CD4-positive, alpha-beta T cell treated with Interleukin-17A for 1 hour (primary cell): ENCODE measurements around the gene COL6A2.
"Not testable (repeated sequence)": the region's sequence is repeated elsewhere in the genome, so short reads cannot be mapped to it uniquely, and the experiment has no call there.

Experiments used
- DNase-seq: peaks from one replicate; pipeline ENCODE4 v3.0.0-alpha.2; 2020

Gene COL6A2

DNA sequence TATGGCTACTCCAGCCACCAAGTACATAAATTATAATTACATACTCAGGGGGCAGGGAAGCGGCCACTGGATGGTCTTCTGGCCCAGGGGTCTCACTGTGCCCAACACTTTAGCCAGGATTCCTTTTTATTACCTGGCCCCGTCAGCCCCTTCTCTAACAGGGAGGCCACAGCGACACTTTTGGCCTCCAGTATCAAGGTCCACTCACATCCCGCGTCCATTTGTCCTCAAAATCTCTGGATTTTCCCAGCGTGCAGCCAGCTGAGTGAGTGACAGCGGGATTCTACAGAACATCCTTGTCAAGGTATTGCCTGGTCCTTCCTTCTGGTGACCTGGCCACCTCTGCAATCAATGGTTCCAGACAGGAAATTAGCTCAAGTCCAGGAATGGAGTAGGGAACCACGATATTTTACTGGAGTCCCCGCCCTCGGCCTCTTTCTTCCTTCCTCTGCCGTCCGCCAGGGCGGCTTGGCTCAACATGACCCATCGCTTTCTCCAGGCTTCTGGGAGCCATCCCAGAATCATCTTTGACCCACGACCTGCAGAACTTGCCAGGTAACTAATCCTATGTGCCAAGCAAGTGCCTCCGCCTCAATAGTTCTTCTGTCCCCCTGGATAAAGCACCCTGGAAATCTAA is 2.7 kb upstream of the COL6A2 start:
- no peak for DNase-seq

DNA sequence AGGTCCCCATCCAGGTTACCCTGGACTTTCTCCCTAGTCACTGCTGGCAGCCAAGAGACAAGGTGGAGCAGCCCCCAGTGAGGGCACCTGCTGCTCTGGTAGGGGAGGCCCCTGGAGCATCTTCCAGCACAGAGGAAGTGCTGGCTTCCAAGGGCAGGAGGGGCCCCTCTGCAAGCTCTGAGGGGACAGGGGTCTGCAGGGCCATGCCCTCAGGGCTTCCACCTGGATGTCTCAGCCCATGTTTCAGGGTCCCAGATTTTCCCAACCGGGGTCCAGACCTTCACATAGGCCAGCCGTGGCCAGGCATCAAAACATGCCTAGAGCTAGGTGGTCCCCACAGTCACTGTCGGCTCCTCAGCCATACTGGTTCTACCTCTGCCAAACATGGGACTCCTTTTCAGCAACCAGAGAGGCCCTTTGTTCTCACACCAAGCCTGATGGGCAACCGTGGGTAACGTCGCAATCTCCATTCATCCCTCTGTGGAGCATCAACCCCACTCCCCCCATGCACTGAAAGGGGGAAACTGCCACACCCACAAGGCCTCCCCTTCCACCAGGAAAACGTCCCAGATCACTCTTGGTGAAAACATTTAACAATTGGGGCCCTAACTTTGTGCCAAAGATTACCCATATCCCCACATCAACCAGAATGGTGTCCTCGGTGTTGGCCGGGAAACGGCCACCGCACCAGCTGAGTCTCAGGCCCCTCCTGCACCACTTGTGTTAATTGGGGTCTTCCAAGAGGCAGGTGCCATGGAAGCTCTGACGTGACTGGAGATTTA is 1.9 kb upstream of the COL6A2 start:
- DNase-seq: no peak

DNA sequence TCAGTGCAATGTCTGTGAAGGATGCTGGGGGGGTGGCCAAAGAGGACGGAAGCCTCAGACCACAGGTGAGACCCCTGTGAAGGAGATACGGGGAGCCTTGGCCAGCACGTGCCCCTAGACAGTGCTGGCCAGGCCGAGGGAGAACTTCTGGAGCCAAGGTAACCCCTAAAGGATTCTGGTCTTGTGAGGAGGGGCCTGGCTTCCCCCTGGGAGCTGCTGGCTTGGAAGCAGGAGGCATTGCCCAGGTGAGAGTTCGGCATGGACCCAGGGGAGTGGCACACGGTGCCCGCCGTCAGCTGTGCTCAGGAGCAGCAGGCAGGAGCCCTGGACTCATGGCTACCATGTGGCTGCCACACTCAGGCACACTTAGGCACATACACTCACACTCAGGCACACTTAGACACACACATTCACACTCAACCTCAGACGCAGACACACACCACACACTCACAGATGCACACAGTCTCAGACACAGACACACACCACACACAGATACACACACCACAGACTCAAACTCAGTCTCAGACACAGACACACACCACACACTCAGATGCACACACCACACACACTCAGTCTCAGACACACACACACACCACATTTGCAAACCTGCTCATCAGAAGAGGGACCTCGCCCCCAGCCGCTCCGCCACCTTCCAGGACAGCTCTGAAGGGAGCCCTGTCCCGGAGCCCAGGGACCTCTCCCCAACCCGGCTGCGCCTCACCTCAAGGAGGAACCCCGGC is 1.1 kb upstream of the COL6A2 start:
- no peak for DNase-seq

DNA sequence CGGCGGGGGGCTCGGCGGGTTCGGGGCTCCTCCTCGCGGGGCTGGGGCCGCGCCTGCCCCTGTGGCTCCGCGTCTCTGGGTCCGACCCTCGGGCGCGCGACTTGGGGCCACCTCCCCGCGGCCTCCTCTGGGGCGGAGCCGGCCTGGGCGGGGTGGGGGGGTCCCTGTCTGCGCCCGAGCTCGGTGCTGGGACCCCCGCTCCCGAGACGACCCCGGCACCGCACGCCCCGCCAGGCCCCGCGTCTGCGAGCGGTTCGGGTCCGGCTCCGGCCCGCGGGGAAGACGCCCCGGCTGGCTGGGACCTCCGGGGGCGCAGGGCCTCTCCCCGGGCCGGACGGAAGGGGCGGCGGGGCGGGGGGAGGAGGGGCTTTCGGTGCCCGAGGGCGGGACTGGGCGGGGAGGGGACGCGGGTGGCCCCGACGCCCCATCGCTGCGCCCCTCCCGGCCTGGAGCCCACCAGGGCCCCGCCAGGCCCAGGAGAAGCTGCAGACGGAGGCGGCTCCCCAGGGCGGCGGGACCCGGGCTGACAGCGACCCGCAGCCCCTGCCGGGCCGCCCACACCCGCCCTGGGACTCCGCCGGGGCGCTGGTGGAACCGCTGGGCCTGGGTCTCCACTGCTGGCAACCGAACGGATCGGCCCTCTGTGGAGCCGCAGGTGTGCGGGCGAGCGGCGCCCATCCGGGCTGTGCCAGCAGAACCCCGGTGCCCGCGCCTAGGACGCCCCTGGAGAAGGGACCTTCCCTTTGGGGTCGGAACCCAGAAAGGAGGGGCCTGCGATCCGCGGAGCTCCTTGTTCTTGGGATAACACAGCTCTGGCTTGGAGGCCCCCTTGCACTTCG is 610 bp downstream of the COL6A2 start:
- peak; percentile 19 for DNase-seq

- no peak for DNase-seq
Measured at GRCh38 chr21:46099476-46099875, 1.6 kb downstream of the COL6A2 start.

DNA sequence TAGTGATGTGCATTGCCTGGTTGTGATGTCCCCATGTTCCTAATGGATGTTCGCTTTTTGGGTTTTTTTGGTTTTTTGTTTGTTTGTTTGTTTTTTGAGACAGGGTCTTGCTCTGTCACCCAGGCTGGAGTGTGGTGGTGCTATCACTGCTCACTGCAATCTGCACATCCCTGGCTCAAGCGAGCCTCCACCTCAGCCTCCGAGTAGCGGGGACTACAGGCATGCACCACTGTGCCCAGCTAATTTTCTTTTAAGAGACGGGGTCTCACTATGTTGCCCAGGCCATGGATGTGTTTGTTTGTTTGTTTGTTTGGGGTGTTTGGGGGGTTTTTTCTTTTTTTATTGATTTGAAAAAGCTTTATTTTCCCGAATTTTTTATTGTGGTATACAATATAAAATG is 2.1 kb downstream of the COL6A2 start:
- DNase-seq: no peak

DNA sequence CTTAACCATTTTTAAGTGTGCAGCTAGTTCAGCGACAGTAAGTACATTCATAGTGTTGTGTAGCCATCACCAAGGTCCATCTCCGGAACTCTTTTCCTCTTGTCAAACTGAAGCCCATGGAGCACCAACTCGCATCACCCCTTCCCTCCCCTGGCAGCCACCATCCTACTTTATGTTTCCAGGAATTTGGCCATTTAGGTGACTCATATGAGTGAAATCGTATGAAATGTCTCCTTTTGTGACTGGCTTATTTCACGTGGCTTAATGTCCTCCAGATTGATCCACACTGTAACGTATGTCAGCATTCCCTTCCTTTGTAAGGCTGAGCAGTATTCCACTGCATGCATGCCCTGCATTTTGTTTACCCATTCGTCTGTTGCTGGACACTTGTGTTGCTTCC is 2.5 kb downstream of the COL6A2 start:
- DNase-seq: no peak

- no peak for DNase-seq
Measured at GRCh38 chr21:46100906-46101305, 3.0 kb downstream of the COL6A2 start.

GRCh38 chr21:46104104-46104503 is 6.2 kb downstream of the COL6A2 start:
- no peak for DNase-seq

DNA sequence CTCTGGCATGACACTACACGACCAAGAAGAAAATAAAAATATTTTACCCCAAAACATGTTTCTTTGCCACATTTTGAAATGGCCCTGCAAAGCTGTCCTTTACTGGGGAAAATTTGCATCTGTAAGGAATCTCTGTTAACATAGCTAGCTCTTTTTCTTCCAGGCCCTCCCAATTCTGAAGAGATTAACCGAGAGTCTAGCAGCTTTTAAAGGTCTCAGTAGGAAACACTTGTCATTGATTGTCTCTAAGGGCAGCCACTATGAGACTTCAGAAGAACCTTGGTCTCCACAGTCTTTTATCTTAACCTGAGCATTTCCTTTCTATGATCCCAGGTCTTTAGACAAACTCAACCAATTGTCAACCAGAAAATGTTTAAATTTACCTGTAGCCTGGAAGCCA is 9.5 kb downstream of the COL6A2 start:
- DNase-seq: not testable (repeated sequence)

- DNase-seq: no peak
Measured at GRCh38 chr21:46108827-46109312, 11.0 kb downstream of the COL6A2 start.

GRCh38 chr21:46109313-46110221 is 11.7 kb downstream of the COL6A2 start:
- DNase-seq: no peak

GRCh38 chr21:46110499-46111192 is 12.7 kb downstream of the COL6A2 start:
- DNase-seq: no peak

- DNase-seq: no peak
Measured at GRCh38 chr21:46111193-46111571, 13.3 kb downstream of the COL6A2 start.

DNA sequence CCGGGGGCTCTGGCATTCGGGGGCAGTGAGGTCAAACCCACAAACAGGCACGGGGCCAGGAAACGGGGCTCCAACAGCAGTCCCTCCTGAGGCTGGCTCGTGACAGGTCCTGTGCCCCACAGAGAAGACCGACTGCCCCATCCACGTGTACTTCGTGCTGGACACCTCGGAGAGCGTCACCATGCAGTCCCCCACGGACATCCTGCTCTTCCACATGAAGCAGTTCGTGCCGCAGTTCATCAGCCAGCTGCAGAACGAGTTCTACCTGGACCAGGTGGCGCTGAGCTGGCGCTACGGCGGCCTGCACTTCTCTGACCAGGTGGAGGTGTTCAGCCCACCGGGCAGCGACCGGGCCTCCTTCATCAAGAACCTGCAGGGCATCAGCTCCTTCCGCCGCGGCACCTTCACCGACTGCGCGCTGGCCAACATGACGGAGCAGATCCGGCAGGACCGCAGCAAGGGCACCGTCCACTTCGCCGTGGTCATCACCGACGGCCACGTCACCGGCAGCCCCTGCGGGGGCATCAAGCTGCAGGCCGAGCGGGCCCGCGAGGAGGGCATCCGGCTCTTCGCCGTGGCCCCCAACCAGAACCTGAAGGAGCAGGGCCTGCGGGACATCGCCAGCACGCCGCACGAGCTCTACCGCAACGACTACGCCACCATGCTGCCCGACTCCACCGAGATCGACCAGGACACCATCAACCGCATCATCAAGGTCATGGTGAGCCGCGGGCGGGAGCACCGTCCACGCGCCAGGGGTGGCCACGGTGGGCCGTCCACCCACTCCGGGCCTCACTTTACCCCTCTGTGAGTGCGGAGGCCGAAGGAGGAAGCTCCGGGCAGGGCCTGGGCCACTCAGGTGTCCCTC is 14.2 kb downstream of the COL6A2 start:
- no peak for DNase-seq

DNA sequence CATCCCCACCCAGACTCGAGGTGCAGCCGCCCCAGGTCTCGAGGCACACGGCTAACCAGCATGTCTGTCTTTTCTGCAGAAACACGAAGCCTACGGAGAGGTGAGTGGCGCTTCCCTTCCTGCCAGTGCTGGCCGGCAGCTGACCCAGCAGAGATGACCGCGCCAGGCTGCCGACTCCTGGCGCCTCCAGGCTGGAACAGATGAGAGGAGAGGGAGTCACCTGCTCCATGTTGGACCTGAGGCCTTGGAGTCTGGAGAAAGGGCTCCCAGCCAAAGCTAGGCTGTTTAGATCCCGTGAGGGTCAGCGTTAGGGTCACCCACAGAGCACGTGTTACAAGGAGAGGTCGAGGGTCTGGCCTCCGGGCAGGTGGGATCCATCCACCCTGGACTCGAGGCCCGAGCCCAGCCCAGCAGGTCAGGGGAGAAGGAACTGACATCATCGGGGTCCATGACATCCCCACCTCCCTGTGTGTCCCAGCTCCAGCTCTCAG is 14.9 kb downstream of the COL6A2 start:
- DNase-seq: no peak

GRCh38 chr21:46113497-46114176 is 15.7 kb downstream of the COL6A2 start:
- no peak for DNase-seq

- DNase-seq: no peak
Measured at GRCh38 chr21:46114963-46115362, 17.1 kb downstream of the COL6A2 start.

DNA sequence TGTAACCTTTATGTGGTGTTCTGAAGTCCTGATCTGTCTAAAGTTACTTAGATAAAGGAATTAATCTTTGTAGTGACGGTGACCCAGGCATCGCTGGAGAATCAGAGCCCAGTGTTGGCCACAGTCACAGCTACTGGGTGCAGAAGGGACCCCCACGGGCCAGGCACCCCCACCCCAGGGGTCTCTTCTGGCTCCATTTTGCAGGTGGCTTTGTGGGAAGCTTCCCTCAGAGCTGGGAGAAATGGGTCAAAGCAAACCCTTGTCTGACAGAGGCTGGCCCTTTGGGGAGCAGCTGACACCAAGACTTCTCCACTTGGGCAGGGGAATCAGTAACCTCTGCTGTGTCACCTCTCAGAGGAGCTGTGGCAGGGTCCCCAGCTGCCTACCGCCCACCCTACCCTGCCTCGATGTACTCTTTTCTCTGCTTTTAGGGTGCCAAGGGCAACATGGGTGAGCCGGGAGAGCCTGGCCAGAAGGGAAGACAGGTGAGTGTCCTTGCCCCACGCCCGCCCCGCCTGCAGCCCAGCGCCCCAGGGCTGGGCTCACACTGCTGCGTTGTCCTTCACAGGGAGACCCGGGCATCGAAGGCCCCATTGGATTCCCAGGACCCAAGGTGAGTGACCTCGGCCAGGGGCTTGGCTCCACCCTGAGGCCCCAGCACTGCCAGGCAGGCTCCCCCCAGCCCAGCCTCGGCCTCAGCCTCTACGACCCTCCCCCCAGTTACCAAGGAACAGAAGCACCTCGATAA is 17.7 kb downstream of the COL6A2 start:
- no peak for DNase-seq
